ENCODE results near the gene DDO.

DDO gene

DNA sequence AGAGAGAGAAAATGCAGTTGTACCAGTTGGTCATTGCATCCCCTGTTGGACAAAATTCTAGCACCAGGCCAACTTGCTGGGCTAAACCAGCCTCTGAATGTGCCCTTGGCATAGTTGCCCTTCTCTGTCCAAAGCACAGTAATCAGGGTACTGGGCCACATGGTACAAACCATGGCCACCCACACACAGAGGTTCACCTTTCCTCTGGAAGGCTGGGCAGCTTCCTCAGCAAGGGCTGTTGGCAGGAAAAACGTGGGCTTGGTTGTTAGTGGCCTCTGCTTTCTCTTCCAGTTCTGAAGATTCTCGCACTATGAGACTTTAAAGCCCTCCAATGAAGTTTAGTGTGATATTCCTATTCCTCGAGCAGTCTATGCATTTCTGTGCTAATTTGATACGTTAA, 706 bp downstream of the DDO start:
- ChIA-PET POLR2A (no interaction called here), CTCF (no interaction called here)
- no peak for TF ChIP-seq FOXK2 (IDR thresholded peaks at IDR 0.05)
- no peak for TF ChIP-seq SP1 (IDR thresholded peaks at IDR 0.05)
- no peak for TF ChIP-seq CTBP1 (IDR thresholded peaks at IDR 0.05; ENCODE audit: borderline replicate concordance)
- DNase-seq (ENCODE audit: extremely low spot score): no peak

- DNase-seq (ENCODE audit: extremely low spot score): no peak
- CTCF ChIA-PET: no interaction called here
- POLR2A ChIA-PET: no interaction called here
- no peak for TF ChIP-seq HDGF (IDR thresholded peaks at IDR 0.05; ENCODE audit: borderline replicate concordance)
- no peak for TF ChIP-seq ARNT (IDR thresholded peaks at IDR 0.05)
- no peak for TF ChIP-seq BHLHE40 (IDR thresholded peaks at IDR 0.05; ENCODE audit: borderline replicate concordance)
- no peak for TF ChIP-seq ELF4 (IDR thresholded peaks at IDR 0.05)
Observed at GRCh38 chr6:110412360-110412759, 3.0 kb downstream of the DDO start.

DNA sequence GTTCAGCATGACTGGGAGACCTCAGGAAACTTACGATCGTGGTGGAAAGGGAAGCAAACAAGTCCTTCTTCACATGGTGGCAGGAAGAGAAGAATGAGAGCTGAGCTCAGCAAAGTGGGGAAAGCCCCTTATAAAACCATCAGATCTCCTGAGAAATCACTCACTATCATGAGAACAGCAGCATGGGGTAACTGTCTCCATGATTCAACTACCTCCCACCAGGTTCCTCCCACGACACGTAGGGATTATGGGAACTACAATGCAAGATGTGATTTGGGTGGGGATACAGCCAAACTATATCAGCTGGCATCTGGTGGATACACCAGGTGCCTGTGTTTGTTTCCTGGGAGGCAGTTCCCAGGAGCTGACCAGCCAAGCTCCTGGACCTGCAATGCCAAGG, 4.9 kb downstream of the DDO start:
- POLR2A ChIA-PET: no interaction called here
- CTCF ChIA-PET: interaction anchor here (0.7 kb wide), 1 partner anchor 19 kb away, joined by 3 read pairs; no protein-coding TSS in a partner anchor
- DNase-seq (ENCODE audit: extremely low spot score): no peak
- TF ChIP-seq BHLHE40 (IDR thresholded peaks at IDR 0.05; ENCODE audit: borderline replicate concordance) (no peak), LEF1 (IDR thresholded peaks at IDR 0.05; ENCODE audit: borderline replicate concordance) (no peak), ZNF384 (IDR thresholded peaks at IDR 0.05) (no peak), FOXM1 (IDR thresholded peaks at IDR 0.05; ENCODE audit: borderline replicate concordance) (no peak), ELF4 (IDR thresholded peaks at IDR 0.05) (no peak), NFRKB (IDR thresholded peaks at IDR 0.05) (no peak), ARNT (IDR thresholded peaks at IDR 0.05) (no peak), SUZ12 (IDR thresholded peaks at IDR 0.05) (no peak), FOXK2 (IDR thresholded peaks at IDR 0.05) (no peak), HDGF (IDR thresholded peaks at IDR 0.05; ENCODE audit: borderline replicate concordance) (no peak), TARDBP (IDR thresholded peaks at IDR 0.05) (no peak), CTBP1 (IDR thresholded peaks at IDR 0.05; ENCODE audit: borderline replicate concordance) (no peak), L3MBTL2 (conservative IDR thresholded peaks at IDR 0.05) (no peak), FOXA1 (IDR thresholded peaks at IDR 0.05) (no peak), SP1 (IDR thresholded peaks at IDR 0.05) (no peak)
- TF ChIP-seq, protein P1, sequence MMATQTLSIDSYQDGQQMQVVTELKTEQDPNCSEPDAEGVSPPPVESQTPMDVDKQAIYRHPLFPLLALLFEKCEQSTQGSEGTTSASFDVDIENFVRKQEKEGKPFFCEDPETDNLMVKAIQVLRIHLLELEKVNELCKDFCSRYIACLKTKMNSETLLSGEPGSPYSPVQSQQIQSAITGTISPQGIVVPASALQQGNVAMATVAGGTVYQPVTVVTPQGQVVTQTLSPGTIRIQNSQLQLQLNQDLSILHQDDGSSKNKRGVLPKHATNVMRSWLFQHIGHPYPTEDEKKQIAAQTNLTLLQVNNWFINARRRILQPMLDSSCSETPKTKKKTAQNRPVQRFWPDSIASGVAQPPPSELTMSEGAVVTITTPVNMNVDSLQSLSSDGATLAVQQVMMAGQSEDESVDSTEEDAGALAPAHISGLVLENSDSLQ (IDR thresholded peaks at IDR 0.05): no peak

DNA sequence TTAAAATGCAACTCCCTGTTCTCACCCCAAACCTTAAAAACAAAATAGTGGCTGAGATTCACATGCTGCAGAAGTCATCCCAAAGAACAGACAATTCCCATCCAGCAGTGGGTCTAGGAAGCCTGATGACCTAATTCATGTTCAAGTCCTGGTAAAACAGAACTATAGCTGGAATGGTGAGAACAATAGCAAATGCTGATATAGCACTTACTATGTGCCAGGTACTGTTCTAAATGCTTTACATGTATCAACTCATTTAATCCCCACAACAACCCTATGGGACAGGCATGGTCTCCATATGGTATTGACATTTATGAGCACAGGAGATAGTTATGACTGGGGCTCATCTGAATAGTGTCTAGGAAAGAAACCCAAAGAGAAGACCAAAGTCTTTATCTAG, 5.6 kb downstream of the DDO start:
- CTCF ChIA-PET: no interaction called here
- TF ChIP-seq FOXA1 (IDR thresholded peaks at IDR 0.05) (no peak), LEF1 (IDR thresholded peaks at IDR 0.05; ENCODE audit: borderline replicate concordance) (no peak), SP1 (IDR thresholded peaks at IDR 0.05) (no peak), CTBP1 (IDR thresholded peaks at IDR 0.05; ENCODE audit: borderline replicate concordance) (no peak), ARNT (IDR thresholded peaks at IDR 0.05) (no peak), TARDBP (IDR thresholded peaks at IDR 0.05) (no peak), ELF4 (IDR thresholded peaks at IDR 0.05) (no peak), ZNF384 (IDR thresholded peaks at IDR 0.05) (no peak), HDGF (IDR thresholded peaks at IDR 0.05; ENCODE audit: borderline replicate concordance) (no peak), FOXM1 (IDR thresholded peaks at IDR 0.05; ENCODE audit: borderline replicate concordance) (no peak), FOXK2 (IDR thresholded peaks at IDR 0.05) (no peak), BHLHE40 (IDR thresholded peaks at IDR 0.05; ENCODE audit: borderline replicate concordance) (no peak)
- TF ChIP-seq, protein P1 (IDR thresholded peaks at IDR 0.05): no peak
- no peak for DNase-seq (ENCODE audit: extremely low spot score)
- POLR2A ChIA-PET: no interaction called here

- ChIA-PET CTCF (no interaction called here), POLR2A (no interaction called here)
- TF ChIP-seq HDGF (IDR thresholded peaks at IDR 0.05; ENCODE audit: borderline replicate concordance) (no peak), SUZ12 (IDR thresholded peaks at IDR 0.05) (no peak), ARNT (IDR thresholded peaks at IDR 0.05) (no peak), NFRKB (IDR thresholded peaks at IDR 0.05) (no peak), FOXA1 (IDR thresholded peaks at IDR 0.05) (no peak), SP1 (IDR thresholded peaks at IDR 0.05) (no peak), FOXM1 (IDR thresholded peaks at IDR 0.05; ENCODE audit: borderline replicate concordance) (no peak), CTBP1 (IDR thresholded peaks at IDR 0.05; ENCODE audit: borderline replicate concordance) (no peak), ZNF384 (IDR thresholded peaks at IDR 0.05) (no peak), FOXK2 (IDR thresholded peaks at IDR 0.05) (no peak), L3MBTL2 (conservative IDR thresholded peaks at IDR 0.05) (no peak), LEF1 (IDR thresholded peaks at IDR 0.05; ENCODE audit: borderline replicate concordance) (no peak), TARDBP (IDR thresholded peaks at IDR 0.05) (no peak), BHLHE40 (IDR thresholded peaks at IDR 0.05; ENCODE audit: borderline replicate concordance) (no peak), ELF4 (IDR thresholded peaks at IDR 0.05) (no peak)
- TF ChIP-seq, protein P1 (IDR thresholded peaks at IDR 0.05): no peak
- DNase-seq (ENCODE audit: extremely low spot score): no peak
Observed at GRCh38 chr6:110408901-110409300, 6.5 kb downstream of the DDO start.

DNA sequence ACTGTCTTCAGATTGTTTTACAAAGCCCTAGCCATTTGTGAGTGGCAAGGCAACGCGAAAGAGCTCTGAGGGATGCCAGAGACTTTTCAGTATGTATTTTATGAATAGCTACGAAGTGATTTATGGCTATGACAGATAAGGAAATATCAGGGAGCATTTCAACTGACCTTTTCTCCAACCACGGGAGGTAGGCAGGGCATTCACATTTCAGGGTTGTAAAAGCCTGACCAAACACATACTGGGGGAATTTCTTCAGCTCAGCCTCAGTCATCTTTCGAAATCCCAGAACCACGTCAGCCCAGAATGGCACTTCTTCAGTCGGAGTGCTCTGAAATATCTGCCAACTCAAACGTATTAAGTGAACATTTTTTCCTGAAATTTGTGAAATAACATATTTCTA, 10.8 kb downstream of the DDO start:
- ChIA-PET CTCF (no interaction called here), POLR2A (no interaction called here)
- no peak for DNase-seq (ENCODE audit: extremely low spot score)
- TF ChIP-seq ELF4 (IDR thresholded peaks at IDR 0.05) (no peak), NFRKB (IDR thresholded peaks at IDR 0.05) (no peak)
- TF ChIP-seq, protein P1 (IDR thresholded peaks at IDR 0.05): peak; percentile 84
